Measurements from ENCODE around the gene DLG2.
A peak's percentile ranks its signal among the peaks of the same experiment; 100 is the strongest.

The DLG2 gene

DNA sequence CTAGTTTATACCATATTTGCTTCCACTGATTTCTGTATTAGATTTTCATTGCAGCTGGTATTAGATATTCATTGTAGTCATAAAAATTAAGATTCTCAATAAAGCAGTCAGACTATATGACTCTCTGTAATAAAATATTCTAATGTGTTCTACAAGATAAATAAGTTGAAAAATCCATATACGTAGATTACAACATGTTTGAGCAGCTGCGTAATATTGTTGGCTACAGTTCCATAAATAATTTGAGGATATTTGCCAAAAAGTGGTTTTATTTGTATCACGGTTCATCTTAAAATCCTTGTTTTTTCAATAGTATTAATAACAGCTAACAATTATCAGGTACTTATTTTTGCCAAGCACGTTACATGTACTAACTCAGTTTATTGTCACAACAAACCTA is 1672.4 kb downstream of the DLG2 start:
- DNase-seq = no peak

GRCh38 chr11:83951521-83951920 is 1675.6 kb downstream of the DLG2 start:
- peak; percentile 7 to 54 for DNase-seq

DNA sequence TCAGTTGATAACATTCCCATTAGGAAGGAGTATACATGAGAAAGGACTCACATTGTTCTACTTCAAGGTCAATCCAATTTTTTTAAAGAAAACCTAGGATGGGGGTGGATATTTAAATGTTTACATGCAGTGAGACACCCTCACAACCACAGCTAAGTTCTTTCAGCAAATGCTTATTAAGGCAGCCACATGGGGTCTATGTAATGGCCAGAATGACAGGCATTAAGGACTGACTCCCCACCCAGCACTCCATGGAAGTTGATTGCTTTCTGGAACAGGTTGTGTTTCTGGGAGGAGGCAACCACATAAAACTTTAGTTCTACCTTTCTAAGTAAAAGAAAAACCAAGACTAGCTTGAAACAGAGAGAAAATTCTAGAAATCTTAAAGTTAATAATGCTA is 1678.9 kb downstream of the DLG2 start:
- no peak for DNase-seq

GRCh38 chr11:83945976-83946375 is 1681.2 kb downstream of the DLG2 start:
- DNase-seq = no peak

DNA sequence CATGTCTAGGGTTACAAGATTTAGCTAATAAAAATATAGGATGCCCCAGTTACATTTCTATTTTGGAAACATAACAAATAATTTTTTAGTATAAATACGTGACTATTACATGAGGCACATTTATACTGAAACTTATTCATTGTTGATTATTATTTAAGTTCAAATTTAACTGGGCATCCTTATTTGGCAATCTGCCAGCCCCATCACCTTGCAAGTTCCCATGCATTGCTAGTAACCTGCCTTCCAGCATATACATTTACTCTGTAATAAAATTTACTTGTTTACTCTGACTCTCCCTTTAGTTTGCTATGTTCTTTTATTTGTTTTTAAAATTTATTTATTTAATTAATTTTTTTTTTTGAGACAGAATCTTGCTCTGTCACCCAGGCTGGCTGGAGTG is 1686.1 kb downstream of the DLG2 start:
- DNase-seq = no peak

DNA sequence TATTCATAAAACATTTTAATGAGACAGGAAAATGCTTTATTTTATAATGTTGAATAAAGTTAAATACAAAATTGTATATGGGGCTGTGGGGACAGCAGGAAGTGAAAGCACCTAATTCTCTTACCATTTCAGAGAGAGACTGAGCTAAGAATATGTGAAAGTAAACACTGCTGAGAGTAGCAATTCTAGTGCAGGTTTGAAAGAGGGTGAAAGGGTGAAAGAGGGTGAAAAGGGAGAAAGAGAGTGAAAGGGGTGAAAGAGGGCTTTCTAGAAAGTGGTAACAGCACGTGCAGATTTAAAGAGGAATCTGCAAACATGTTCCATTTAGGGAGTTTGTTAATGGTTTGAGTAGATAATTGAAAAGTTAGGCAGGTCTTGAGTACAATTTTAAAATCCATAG is 1689.0 kb downstream of the DLG2 start:
- DNase-seq = no peak

DNA sequence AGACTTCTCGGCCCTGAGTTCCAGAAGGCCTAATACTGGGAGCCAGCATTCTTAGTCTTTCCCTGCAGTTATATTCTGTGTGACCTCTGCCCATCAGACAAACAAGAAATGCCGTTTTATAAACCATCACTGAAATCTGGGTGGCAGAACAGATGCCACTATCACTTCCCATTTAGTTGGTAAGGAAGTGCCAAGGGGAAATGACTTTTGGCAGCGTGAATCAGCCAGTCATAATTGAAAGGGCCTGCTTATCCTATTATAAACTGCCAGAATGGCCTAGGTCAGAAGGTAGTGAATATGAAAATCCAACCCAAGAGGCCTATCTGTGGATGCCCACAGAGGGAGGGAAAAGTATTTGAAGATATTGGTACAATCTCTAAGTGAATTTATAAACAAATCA is 1694.1 kb downstream of the DLG2 start:
- DNase-seq = no peak

- DNase-seq = no peak
Observed at GRCh38 chr11:83927422-83927821, 1699.7 kb downstream of the DLG2 start.

GRCh38 chr11:83924795-83925542 is 1702.2 kb downstream of the DLG2 start:
- no peak for DNase-seq

DNA sequence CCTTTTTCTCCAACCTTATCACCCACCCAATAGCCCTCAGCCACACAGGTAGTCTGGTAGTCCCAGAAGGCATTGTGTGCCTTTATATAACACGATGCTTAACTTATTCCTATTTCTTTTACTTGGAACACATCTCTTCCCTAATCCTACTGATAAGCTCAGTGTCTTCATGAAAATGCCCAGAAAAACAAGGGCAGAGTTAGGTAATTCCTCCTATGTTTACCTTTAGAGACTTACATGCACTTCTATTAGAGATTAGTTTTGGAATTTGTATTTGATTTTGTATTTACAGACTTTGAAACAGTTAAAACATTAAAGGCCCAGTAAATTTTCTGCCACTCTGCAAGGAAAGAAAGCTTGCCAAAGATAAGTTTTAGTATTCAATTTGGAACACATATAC is 1703.2 kb downstream of the DLG2 start:
- DNase-seq = no peak

GRCh38 chr11:83922953-83923352 is 1704.2 kb downstream of the DLG2 start:
- no peak for DNase-seq

DNA sequence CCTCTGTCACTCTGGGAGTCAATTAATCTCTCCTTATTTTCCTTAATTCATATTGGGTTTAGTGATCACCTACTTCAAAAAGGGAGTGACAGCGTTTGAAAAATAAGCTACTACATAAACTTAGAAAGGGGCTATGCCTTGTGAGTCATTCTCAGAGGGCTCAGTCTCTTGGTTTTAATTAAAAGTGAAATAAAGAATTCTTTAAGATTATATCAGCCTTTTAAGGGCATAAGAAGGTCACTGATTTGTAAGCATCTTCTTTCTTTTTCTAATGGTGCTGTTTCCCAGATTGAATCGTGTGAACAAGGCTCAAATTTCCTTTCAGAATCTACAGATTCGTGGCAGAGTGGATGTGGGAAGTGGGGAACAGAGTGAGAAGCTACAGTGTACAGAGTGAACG is 1704.8 kb downstream of the DLG2 start:
- DNase-seq = no peak

GRCh38 chr11:83921447-83922192 is 1705.5 kb downstream of the DLG2 start:
- no peak for DNase-seq

DNA sequence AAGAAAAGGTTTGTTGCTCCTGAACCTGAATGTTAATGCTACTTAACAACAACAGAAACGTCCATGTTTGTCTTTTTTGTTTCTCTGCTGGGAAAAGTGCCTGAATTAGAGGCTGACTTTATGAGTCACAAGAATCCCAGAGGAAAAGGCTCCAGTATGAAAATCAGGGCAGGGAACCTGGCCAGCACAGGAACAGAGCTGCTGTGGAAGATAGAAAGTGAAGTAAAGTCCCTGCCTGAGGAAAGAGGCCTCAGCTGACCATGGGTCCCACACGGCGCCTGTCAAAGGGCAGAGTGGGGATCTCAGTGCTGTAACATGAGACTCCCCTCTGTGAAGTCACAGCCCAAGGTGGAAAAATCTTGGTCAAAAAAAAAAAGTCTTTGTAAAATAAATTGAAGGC is 1708.7 kb downstream of the DLG2 start:
- DNase-seq = no peak

DNA sequence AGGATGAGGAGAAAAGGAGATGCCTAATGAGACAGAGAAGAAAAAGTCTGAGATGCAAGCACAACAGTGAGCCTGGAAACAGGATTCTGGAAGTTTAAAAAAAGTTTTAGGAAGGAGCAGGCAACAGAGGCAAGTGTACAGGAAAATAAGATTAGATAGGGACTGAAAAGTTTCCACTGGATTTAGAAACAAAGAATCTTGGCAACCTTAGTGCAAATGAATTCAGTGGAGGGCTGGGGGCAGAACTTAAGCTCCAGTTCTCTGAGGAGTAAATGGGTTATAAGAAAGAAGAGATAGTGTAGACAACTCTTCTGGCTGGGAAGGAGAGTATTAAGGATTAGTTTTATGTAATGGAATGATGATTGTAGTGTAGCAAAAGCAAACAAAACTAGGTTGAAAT is 1712.1 kb downstream of the DLG2 start:
- DNase-seq = no peak

- no peak for DNase-seq
Observed at GRCh38 chr11:83909579-83910534, 1717.3 kb downstream of the DLG2 start.

DNA sequence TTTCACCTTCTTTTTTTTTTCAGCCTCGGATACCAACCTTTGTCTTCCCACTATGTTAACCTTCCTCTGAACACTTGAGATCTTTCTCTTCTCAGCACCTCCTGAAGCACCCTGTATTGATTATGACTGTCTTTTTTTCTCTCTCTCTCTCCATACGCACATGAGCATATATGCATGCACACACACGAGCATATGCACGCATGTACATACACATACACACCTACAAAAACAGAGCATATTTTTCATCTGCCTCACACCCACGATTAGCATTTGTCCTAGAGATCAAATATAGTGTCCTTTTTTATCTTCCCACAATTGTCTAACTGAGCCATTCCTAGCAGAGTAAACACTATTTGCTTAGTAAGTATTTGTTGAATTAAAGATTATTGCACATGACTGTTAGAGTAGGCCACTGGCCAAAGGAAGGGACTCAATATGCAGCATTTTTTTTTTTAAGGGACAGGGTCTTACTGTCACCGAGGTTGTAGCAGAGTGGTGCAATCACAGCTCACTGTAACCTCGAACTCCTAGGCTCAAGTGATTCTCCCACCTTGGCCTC is 1718.8 kb downstream of the DLG2 start:
- DNase-seq = no peak

GRCh38 chr11:83895516-83895915 is 1731.6 kb downstream of the DLG2 start:
- DNase-seq = no peak

GRCh38 chr11:83881428-83881827 is 1745.7 kb downstream of the DLG2 start:
- DNase-seq = peak in 1 of 2 experiments; percentile 27

GRCh38 chr11:83871054-83871453 is 1756.1 kb downstream of the DLG2 start:
- DNase-seq = no peak

GRCh38 chr11:83866655-83867054 is 1760.5 kb downstream of the DLG2 start:
- DNase-seq = no peak

DNA sequence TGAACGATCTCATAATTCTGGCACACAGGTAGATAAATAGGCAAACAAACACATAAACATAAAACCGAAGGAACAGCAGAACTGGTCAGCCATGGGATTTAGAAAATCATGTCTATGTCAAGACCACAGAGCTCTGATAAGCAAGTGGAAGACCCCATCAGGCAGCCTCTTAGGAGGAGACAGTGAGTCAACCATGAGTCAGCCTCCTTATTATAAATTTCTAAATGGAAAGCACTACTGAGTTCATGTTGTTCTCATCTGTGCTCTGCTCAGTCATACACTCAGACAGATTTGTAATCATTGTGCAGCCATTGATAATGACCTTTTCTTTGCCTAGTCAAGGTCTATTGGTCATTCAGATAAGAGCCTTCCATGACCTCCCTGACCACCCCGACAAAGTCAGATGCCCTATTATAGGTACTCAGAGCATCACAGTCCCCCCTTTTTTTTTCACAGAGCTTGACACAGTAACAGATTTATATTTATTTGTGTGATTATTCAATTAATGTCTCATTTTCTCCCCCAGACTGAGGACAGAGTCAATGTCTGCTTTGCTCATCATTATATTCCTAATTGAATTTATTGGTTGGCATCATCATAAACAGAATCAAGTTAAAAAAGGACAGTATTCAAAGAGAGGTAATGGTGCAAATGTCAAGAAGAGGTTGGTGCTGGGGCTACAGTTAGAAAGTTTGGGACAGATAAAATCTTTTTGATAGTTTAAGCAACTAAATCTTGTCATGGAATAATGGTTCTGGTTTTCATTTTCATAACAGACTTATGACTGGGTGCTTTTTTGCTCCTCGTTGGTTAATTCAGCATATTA is 1761.3 kb downstream of the DLG2 start:
- no peak for DNase-seq

All from NCI-H524 (cell line).